DND-41 (cell line): ENCODE results near the gene SLC7A1.

Experiments
- ATAC-seq: fragments of 200-7000 bp; cut with Tn5 transposase; 3 replicates; pipeline ENCODE4 v1.9.1; 2021; ENCODE audit warnings: low read depth; ENCODE audit not compliant: insufficient read depth
- DNase-seq: peaks from one replicate; pipeline ENCODE4 v3.0.0-alpha.2; 2020
- H2AFZ ChIP-seq: 2 replicates; pipeline ENCODE4 v1.6.0; 2012; ENCODE audit warnings: low read depth, low read length
- H3K27ac ChIP-seq: 2 replicates; pipeline ENCODE4 v1.5.1; 2012; ENCODE audit warnings: low read length, inconsistent platforms
- H3K27me3 ChIP-seq: fragments of 200-600 bp; sonication (generic); 2 replicates; pipeline ENCODE4 v1.6.0; 2012; ENCODE audit warnings: low read length, mild to moderate bottlenecking, inconsistent platforms; ENCODE audit not compliant: insufficient read depth, poor library complexity
- H3K36me3 ChIP-seq: 2 replicates; pipeline ENCODE4 v1.5.1; 2012; ENCODE audit warnings: low read length, inconsistent platforms; ENCODE audit not compliant: insufficient read depth
- H3K4me1 ChIP-seq: 2 replicates; pipeline ENCODE4 v1.5.1; 2012; ENCODE audit warnings: mild to moderate bottlenecking, low read length; ENCODE audit not compliant: insufficient read depth
- H3K4me2 ChIP-seq: 2 replicates; pipeline ENCODE4 v1.6.0; 2012; ENCODE audit warnings: mild to moderate bottlenecking, moderate library complexity, low read length, inconsistent platforms; ENCODE audit not compliant: insufficient read depth
- H3K4me3 ChIP-seq, 2 experiments: fragments of 200-600 bp in 1 of 2; shearing (Covaris generic) in 1 of 2; 2 replicates each; pipeline ENCODE4 v1.5.1; 2012 to 2016; ENCODE audit warnings: inconsistent platforms in 2 of 2, low read length in 2 of 2, mild to moderate bottlenecking in 2 of 2, low read depth in 1 of 2, moderate library complexity in 1 of 2
- H3K79me2 ChIP-seq: 2 replicates; pipeline ENCODE4 v1.6.0; 2012; ENCODE audit warnings: low read length, inconsistent platforms; ENCODE audit not compliant: insufficient read depth
- H3K9ac ChIP-seq: 2 replicates; pipeline ENCODE4 v1.6.0; 2012; ENCODE audit warnings: low read depth, mild to moderate bottlenecking, inconsistent platforms, low read length, moderate library complexity
- H3K9me3 ChIP-seq: 2 replicates; pipeline ENCODE4 v1.5.1; 2012; ENCODE audit warnings: low read length, moderate library complexity, mild to moderate bottlenecking, inconsistent platforms; ENCODE audit not compliant: insufficient read depth, severe bottlenecking
- H4K20me1 ChIP-seq: 2 replicates; pipeline ENCODE4 v1.6.0; 2012; ENCODE audit warnings: low read length; ENCODE audit not compliant: insufficient read depth
- CTCF ChIP-seq: IDR thresholded peaks from 2 replicates; pipeline ENCODE4 v1.5.1; 2012; ENCODE audit warnings: borderline replicate concordance, low read length, moderate library complexity, mild to moderate bottlenecking; ENCODE audit not compliant: poor library complexity, severe bottlenecking; ENCODE audit errors: extremely low read depth
- EZH2 ChIP-seq: IDR thresholded peaks from 3 replicates; pipeline ENCODE4 v1.6.1; 2012; ENCODE audit warnings: borderline replicate concordance, low read depth, mild to moderate bottlenecking, moderate library complexity, low read length, inconsistent platforms; ENCODE audit not compliant: severe bottlenecking

SLC7A1 gene

GRCh38 chr13:29550430-29550988, 45.0 kb downstream of the SLC7A1 start:
- TF ChIP-seq EZH2: no peak
- H3K4me1 ChIP-seq: no peaks in the 10 kb centered on the region
- H3K9me3 ChIP-seq: no peaks in the 10 kb centered on the region
- H4K20me1 ChIP-seq: peaks cover 84% of the 10 kb centered on the region
- ATAC-seq: no peak
- no peaks in the 10 kb centered on the region for H3K27me3 ChIP-seq
- no peak overlapping the region for H3K9ac ChIP-seq
- peaks cover 92% of the 10 kb centered on the region for H3K36me3 ChIP-seq
- H3K4me2 ChIP-seq: no peak overlapping the region
- no peak overlapping the region for H2AFZ ChIP-seq
- peaks cover 98% of the 10 kb centered on the region for H3K79me2 ChIP-seq
- no peak overlapping the region for H3K27ac ChIP-seq
- H3K4me3 ChIP-seq: no peak overlapping the region
- DNase-seq: no peak

GRCh38 chr13:29548722-29549121, 46.8 kb downstream of the SLC7A1 start:
- Histone ChIP-seq H3K4me3 (no peak overlapping the region), H3K9me3 (no peaks in the 10 kb centered on the region), H3K4me1 (no peaks in the 10 kb centered on the region), H3K36me3 (peaks cover 90% of the 10 kb centered on the region), H3K9ac (no peak overlapping the region), H3K4me2 (no peak overlapping the region), H3K79me2 (peaks cover 100% of the 10 kb centered on the region), H3K27me3 (no peaks in the 10 kb centered on the region), H4K20me1 (peaks cover 87% of the 10 kb centered on the region; the same call in 1 of the 2 replicates), H3K27ac (no peak overlapping the region), H2AFZ (no peak overlapping the region)
- ATAC-seq (no peak), DNase-seq (no peak)
- no peak for TF ChIP-seq EZH2
- no peak for TF ChIP-seq CTCF

GRCh38 chr13:29547153-29547552, 48.3 kb downstream of the SLC7A1 start:
- Histone ChIP-seq H3K27ac (no peak overlapping the region), H3K9ac (no peak overlapping the region), H2AFZ (no peak overlapping the region), H3K4me3 (no peak overlapping the region), H3K27me3 (no peaks in the 10 kb centered on the region), H3K4me1 (no peaks in the 10 kb centered on the region), H3K79me2 (peaks cover 100% of the 10 kb centered on the region), H3K36me3 (peaks cover 85% of the 10 kb centered on the region), H3K4me2 (no peak overlapping the region), H3K9me3 (no peaks in the 10 kb centered on the region), H4K20me1 (peaks cover 87% of the 10 kb centered on the region)
- no peak for DNase-seq
- TF ChIP-seq EZH2 (no peak), CTCF (no peak)
- ATAC-seq: no peak

- H3K9ac ChIP-seq: no peak overlapping the region
- no peaks in the 10 kb centered on the region for H3K4me1 ChIP-seq
- no peak overlapping the region for H2AFZ ChIP-seq
- peaks cover 98% of the 10 kb centered on the region for H3K79me2 ChIP-seq
- ATAC-seq: no peak
- H3K36me3 ChIP-seq: peaks cover 80% of the 10 kb centered on the region
- H3K9me3 ChIP-seq: no peaks in the 10 kb centered on the region
- H3K27ac ChIP-seq: no peak overlapping the region
- no peak overlapping the region for H3K4me3 ChIP-seq
- DNase-seq: no peak
- TF ChIP-seq EZH2 (no peak), CTCF (no peak)
- no peaks in the 10 kb centered on the region for H3K27me3 ChIP-seq
- H3K4me2 ChIP-seq: no peak overlapping the region
- peaks cover 84% of the 10 kb centered on the region for H4K20me1 ChIP-seq
Measured at GRCh38 chr13:29546662-29547061, 48.8 kb downstream of the SLC7A1 start.
